Measurements from ENCODE around the gene FSHR. TPM values are rescaled to one million over a fixed set of nuclear protein-coding genes. Genes with fewer than 3 reads are reported as not detected.

FSHR gene
- total and polyA plus RNA-seq, 2 experiments from 2014 or later: not detected

- TF ChIP-seq ZNF462 (CRISPR knock-in tag; IDR thresholded peaks at IDR 0.05) (no peak), CTCF (conservative IDR thresholded peaks at IDR 0.05; ENCODE audit: low read depth in 2 of 2) (no peak), EZH2 (IDR thresholded peaks at IDR 0.05; ENCODE audit: low read depth, unreplicated experiment) (no peak), POLR2AphosphoS5 (IDR thresholded peaks at IDR 0.05; ENCODE audit: low read depth) (no peak), EZH2phosphoT487 (IDR thresholded peaks at IDR 0.05; ENCODE audit: unreplicated experiment) (no peak), ZNF114 (CRISPR knock-in tag; IDR thresholded peaks at IDR 0.05) (no peak), JUNB (IDR thresholded peaks at IDR 0.05; ENCODE audit: unreplicated experiment) (no peak), CREB1 (CRISPR knock-in tag; IDR thresholded peaks at IDR 0.05; ENCODE audit: low read depth) (no peak)
These were observed 205.8 kb downstream of the FSHR start (continued) for GRCh38 chr2:48948400-48949125.
